22Rv1 (cell line): Measurements from ENCODE around the gene CCL21.

Experiments used
- CTCF ChIP-seq: fragments of 450-650 bp; IDR thresholded peaks from 2 replicates; pipeline ENCODE4 v1.5.1; 2017; ENCODE audit warnings: mild to moderate bottlenecking
- ZFX ChIP-seq: fragments of 450-650 bp; IDR thresholded peaks from 2 replicates; pipeline ENCODE4 v1.6.1; 2017; ENCODE audit warnings: antibody characterized with exemption, borderline replicate concordance

GRCh38 chr9:34709196-34709978 is 549 bp downstream of the CCL21 start:
- TF ChIP-seq CTCF (no peak), ZFX (no peak)
